LNCaP clone FGC (cell line): ENCODE data around the gene GPR31.

Source experiments
- DNase-seq: peaks from one replicate; pipeline ENCODE4 v3.0.0-alpha.2; 2011; ENCODE audit warnings: low read depth
- H3K4me3 ChIP-seq: 2 replicates; pipeline ENCODE4 v1.5.1; 2011; ENCODE audit warnings: mild to moderate bottlenecking, low read depth, low read length, control low read depth
- CTCF ChIP-seq: IDR thresholded peaks from 2 replicates; pipeline ENCODE4 v1.5.1; 2012; ENCODE audit warnings: mild to moderate bottlenecking; ENCODE audit not compliant: control insufficient read depth, insufficient read depth; ENCODE audit errors: extremely low read depth

Gene GPR31

GRCh38 chr6:167127785-167128531 lies 29.8 kb downstream of the GPR31 start:
- DNase-seq, result no peak
- TF ChIP-seq CTCF, result no peak

GRCh38 chr6:167125855-167126349 lies 31.9 kb downstream of the GPR31 start:
- no peak overlapping the region for H3K4me3 ChIP-seq
- no peak for TF ChIP-seq CTCF
- DNase-seq, result no peak

More at GRCh38 chr6:167127785-167128531, 29.8 kb downstream of the GPR31 start:
- H3K4me3 ChIP-seq, result no peak overlapping the region

DNA sequence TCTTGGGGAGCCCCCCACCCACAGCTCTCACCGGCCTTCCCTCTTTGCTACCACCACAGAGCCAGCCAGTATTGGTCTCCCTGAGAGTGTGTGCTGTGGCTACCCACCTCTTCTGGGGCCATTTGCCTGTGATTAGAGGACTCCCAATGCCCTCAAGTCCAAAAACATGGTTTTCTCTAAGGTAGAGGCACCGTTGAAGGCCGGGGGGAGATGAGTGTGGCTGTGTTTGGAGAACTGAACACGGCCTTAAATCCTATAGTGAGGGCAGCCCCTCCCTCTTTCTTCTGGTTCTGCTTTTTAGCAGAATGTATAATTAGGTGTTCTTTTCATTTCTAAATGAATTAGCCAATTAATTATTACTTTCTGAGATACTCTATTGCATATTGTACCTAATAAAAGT lies 32.4 kb downstream of the GPR31 start:
- H3K4me3 ChIP-seq, result no peak overlapping the region
- TF ChIP-seq CTCF, result no peak

GRCh38 chr6:167124753-167125152 lies 33.0 kb downstream of the GPR31 start:
- TF ChIP-seq CTCF, result no peak
- no peak for DNase-seq
- no peak overlapping the region for H3K4me3 ChIP-seq

More for the DNA sequence above, 32.4 kb downstream of the GPR31 start:
- DNase-seq, result no peak

- DNase-seq, result no peak
- TF ChIP-seq CTCF, result no peak
- H3K4me3 ChIP-seq, result no peak within 1 kb of the TSS
These were observed 34.7 kb downstream of the GPR31 start, which contains the start of gene CCR6 for GRCh38 chr6:167122827-167123657. TSS of gene CCR6 (plus strand) at chr6:167123096. CDS start at chr6:167136135, 13,039 bp downstream.

- no peak overlapping the region for H3K4me3 ChIP-seq
- no peak for DNase-seq
- TF ChIP-seq CTCF, result no peak
These were observed 35.5 kb downstream of the GPR31 start for GRCh38 chr6:167122041-167122826.
